Large intestine (tissue), 3 donors: Measurements from ENCODE around the gene MAEL. TPM values are rescaled to one million over a fixed set of nuclear protein-coding genes. Genes with fewer than 3 reads are reported as not detected.

Experiments used
- DNase-seq, 2 donors: peaks; one replicate each; pipeline versions ENCODE4 v3.0.0 to v3.0.0-alpha.2; 2013
- H3K27ac ChIP-seq: one replicate; pipeline ENCODE4 v1.5.1; 2013; ENCODE audit warnings: low read length
- H3K27me3 ChIP-seq: 2 replicates; pipeline ENCODE4 v1.6.1; 2013; ENCODE audit warnings: low read length; ENCODE audit not compliant: control insufficient read depth, insufficient read depth
- H3K36me3 ChIP-seq: 2 replicates; pipeline ENCODE4 v1.6.1; 2013; ENCODE audit warnings: low read length; ENCODE audit not compliant: control insufficient read depth, insufficient read depth
- H3K4me1 ChIP-seq: one replicate; pipeline ENCODE4 v1.6.1; 2013; ENCODE audit warnings: low read length; ENCODE audit not compliant: control insufficient read depth, insufficient read depth
- H3K4me3 ChIP-seq: one replicate; pipeline ENCODE4 v1.5.1; 2013; ENCODE audit warnings: low read length
- H3K9me3 ChIP-seq: one replicate; pipeline ENCODE4 v1.6.1; 2013; ENCODE audit warnings: mild to moderate bottlenecking, low read depth, low read length, moderate library complexity; ENCODE audit not compliant: control insufficient read depth
- WGBS: methylation state at CpG from one replicate; pipeline ENCODE4 v1.1.5; 2013; ENCODE audit warnings: low lambda C conversion rate; ENCODE audit not compliant: insufficient coverage; 5-methylcytosine and 5-hydroxymethylcytosine counted together
- polyA plus RNA-seq: library from polyadenylated mRNA; unstranded; fragments of 120-200 nt; gene quantifications from one replicate; pipeline ENCODE4 v1.2.1, GENCODE V29; 2013

Gene MAEL
- polyA plus RNA-seq, 1 donor = 0.19 TPM

DNA sequence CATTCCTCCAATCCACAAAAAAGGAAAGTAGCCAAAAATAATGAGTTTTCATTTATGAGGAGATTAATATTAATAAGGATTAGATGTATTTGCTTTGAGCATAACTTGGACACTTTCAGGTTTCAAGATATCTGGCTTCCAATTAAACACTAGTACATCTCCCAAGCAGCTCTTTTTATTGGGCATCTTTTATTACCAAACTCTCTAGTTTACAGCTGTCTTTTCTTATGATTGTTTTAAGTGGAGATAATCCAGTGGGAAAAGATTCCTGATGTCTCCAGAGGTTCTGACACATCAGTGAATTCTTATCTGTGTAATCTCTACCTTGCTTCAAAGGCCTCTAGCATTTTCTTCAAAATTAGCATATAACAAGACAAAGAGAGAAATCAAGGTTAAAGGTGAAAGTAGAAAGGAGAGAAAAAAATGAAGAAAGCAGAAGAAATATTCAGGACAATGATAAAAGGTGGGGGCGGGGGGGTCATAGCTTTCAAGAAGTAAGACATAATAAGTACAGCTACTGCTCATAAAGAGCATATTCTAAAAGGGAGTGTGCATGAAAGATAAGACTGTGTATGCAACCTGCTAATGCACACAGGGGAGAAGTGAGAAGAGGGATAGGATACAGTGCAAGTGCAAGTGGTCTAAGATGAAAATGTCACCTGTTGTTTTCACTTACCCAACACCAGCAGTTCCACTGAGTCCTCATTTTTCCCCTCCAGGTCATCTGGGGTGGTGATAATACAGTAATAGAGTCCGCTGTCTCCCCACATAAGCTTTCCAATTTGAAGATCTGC lies 32.8 kb upstream of the MAEL start:
- Histone ChIP-seq H3K4me3 (no peak overlapping the region), H3K27me3 (peaks cover 7% of the 10 kb centered on the region), H3K4me1 (no peaks in the 10 kb centered on the region), H3K9me3 (no peaks in the 10 kb centered on the region), H3K27ac (no peak overlapping the region), H3K36me3 (no peaks in the 10 kb centered on the region)
- 80% methylated on average over 1 of the region's 2 CpGs for WGBS
- DNase-seq = no peak

DNA sequence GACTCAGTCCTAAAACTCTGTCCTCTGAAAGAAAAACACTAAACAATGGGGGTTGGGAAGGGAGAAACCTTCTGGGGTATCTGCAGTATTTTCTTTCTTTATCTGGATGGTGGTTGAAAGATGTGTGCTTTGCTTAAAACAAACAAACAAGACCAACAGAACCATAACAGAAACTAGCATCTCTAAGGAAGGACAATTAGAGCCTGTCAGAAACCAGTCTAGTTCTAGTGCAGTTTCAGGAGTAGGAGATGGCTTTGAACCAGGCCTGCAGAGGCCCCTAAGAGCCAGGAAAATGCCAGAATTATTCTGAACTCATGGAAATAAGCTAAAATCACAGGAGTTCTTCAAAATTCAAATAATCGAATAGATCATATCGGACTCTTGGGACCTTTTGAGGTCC lies 32.2 kb upstream of the MAEL start:
- DNase-seq = no peak
- Histone ChIP-seq H3K36me3 (no peaks in the 10 kb centered on the region), H3K4me1 (no peaks in the 10 kb centered on the region), H3K9me3 (no peaks in the 10 kb centered on the region), H3K27me3 (peaks cover 6% of the 10 kb centered on the region), H3K27ac (no peak overlapping the region), H3K4me3 (no peak overlapping the region)
- no CpG with 5 or more reads among the region's 2 CpGs for WGBS

GRCh38 chr1:166960858-166961474 lies 28.1 kb upstream of the MAEL start:
- Histone ChIP-seq H3K27ac (no peak overlapping the region), H3K27me3 (peaks cover 15% of the 10 kb centered on the region), H3K36me3 (no peaks in the 10 kb centered on the region), H3K4me3 (no peak overlapping the region), H3K9me3 (no peaks in the 10 kb centered on the region), H3K4me1 (no peaks in the 10 kb centered on the region)
- 100% methylated on average over 1 of the region's 1 CpG for WGBS
- DNase-seq = no peak

DNA sequence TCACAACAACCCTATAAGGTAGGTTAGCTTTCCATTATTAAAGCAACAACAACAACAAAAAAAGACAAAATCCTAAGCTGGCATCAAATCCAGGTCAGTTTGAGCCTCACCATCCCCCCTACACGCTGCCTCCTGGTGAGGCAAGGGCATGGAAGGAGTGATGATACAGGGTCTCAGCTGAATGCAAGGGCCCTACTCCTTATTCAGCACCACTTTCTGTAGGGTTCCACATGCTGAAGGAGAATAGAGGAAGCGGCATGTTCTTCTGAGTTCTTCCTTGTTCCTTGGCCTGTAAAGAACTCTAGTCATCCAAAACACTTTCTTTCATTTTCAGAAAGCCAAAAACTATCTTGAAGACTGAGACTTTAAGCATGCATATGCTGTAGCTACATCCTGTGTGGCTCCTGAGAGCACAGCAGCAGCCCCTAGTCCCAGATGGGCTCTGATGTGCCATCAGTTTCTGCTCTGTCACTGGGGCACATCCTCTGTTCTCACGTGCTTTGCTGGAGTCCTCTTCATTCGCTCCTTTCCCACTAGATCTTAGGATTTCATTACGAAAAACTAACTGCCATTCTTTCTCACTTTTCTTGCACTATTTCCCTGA lies 19.9 kb upstream of the MAEL start:
- no peak for DNase-seq
- H3K36me3 ChIP-seq = no peaks in the 10 kb centered on the region
- peaks cover 56% of the 10 kb centered on the region for H3K27me3 ChIP-seq
- no peak overlapping the region for H3K4me3 ChIP-seq
- 100% methylated on average over 2 of the region's 5 CpGs for WGBS
- no peaks in the 10 kb centered on the region for H3K4me1 ChIP-seq
- H3K27ac ChIP-seq = no peak overlapping the region
- no peaks in the 10 kb centered on the region for H3K9me3 ChIP-seq

- no peak overlapping the region for H3K27ac ChIP-seq
- no CpG with 5 or more reads among the region's 3 CpGs for WGBS
- H3K4me3 ChIP-seq = no peak overlapping the region
- H3K9me3 ChIP-seq = no peaks in the 10 kb centered on the region
- no peak for DNase-seq
- H3K4me1 ChIP-seq = peaks cover 5% of the 10 kb centered on the region
- peaks cover 63% of the 10 kb centered on the region for H3K27me3 ChIP-seq
- no peaks in the 10 kb centered on the region for H3K36me3 ChIP-seq
Measured at GRCh38 chr1:166971252-166971651, 17.8 kb upstream of the MAEL start.

DNA sequence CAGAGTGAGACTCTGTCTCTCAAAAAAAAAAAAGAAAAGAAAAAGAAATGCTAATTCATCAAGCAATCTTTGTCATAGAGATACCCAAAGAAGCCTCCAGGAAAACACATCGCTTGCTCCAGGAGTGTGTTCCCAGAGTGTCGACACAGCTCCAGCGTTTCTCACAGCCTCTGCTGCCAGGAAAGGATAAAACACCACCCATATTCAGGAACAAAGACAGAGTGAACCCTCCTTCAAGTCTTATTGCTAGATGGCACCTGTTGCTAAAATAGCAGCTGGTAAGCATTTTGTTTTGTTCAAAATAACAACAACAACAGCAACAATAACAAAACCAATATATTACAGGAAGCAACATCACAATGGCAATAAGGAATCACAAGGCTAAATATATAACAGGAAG lies 16.9 kb upstream of the MAEL start:
- Histone ChIP-seq H3K4me1 (peaks cover 5% of the 10 kb centered on the region), H3K27ac (no peak overlapping the region), H3K36me3 (no peaks in the 10 kb centered on the region), H3K9me3 (no peaks in the 10 kb centered on the region), H3K4me3 (no peak overlapping the region), H3K27me3 (peaks cover 68% of the 10 kb centered on the region)
- no peak for DNase-seq
- 100% methylated on average over 1 of the region's 3 CpGs for WGBS

DNA sequence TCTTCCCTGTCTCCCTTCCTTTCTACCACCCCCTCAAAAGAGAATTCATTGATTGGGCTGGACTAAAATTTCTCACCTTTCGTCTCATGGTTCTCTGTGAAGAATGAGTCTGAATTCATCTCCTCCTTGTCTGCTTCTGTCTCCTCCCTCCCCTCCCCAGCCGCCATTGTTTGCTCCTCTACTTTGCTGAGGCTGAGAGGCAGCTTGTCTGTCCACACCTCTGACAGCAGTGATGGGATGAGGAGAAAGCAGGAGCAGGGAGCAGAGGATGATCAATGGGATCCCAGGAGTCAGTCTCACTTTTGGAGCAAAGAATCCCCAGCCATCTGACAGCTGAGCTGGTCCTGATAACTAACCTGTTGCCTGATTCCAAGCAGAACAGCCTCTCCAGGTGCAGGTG lies 16.3 kb upstream of the MAEL start:
- Histone ChIP-seq H3K27me3 (peaks cover 71% of the 10 kb centered on the region), H3K4me1 (peaks cover 5% of the 10 kb centered on the region)
- WGBS = no CpG with 5 or more reads among the region's 2 CpGs

GRCh38 chr1:166974647-166975345 lies 14.3 kb upstream of the MAEL start:
- H3K27ac ChIP-seq = no peak overlapping the region
- DNase-seq = peak in 1 of 2 donors; percentile 20
- H3K9me3 ChIP-seq = no peaks in the 10 kb centered on the region
- peak overlapping the region; percentile 38 for H3K4me3 ChIP-seq
- H3K27me3 ChIP-seq = peaks cover 73% of the 10 kb centered on the region
- peaks cover 5% of the 10 kb centered on the region for H3K4me1 ChIP-seq
- WGBS = no CpG with 5 or more reads among the region's 17 CpGs
- H3K36me3 ChIP-seq = no peaks in the 10 kb centered on the region

More for the DNA sequence above, 16.3 kb upstream of the MAEL start:
- Histone ChIP-seq H3K4me3 (no peak overlapping the region), H3K27ac (no peak overlapping the region), H3K36me3 (no peaks in the 10 kb centered on the region), H3K9me3 (no peaks in the 10 kb centered on the region)
- no peak for DNase-seq

- Histone ChIP-seq H3K36me3 (no peaks in the 10 kb centered on the region), H3K4me3 (peak within 1 kb of the TSS; percentile 53), H3K4me1 (peaks cover 5% of the 10 kb centered on the region), H3K27ac (no peak within 1 kb of the TSS), H3K27me3 (peaks cover 72% of the 10 kb centered on the region), H3K9me3 (no peaks in the 10 kb centered on the region)
- WGBS = no CpG with 5 or more reads among the region's 97 CpGs
- peak; percentile 9 to 54 for DNase-seq
Measured at GRCh38 chr1:166975361-166976129, 13.5 kb upstream of the MAEL start, which contains the start of gene ILDR2. Gene ILDR2, minus strand, starts transcription at chr1:166975540. Its CDS starts 272 bp downstream, at chr1:166975268.
